ENCODE results near the gene SLC6A9. TPM values are rescaled to one million over a fixed set of nuclear protein-coding genes. Genes with fewer than 3 reads are reported as not detected.
A peak's percentile ranks its signal among the peaks of the same experiment; 100 is the strongest.

The SLC6A9 gene
- total RNA-seq, 2 donors from 2014 or later, result 21.7 to 26.1 TPM

GRCh38 chr1:43973981-43974442, 57.2 kb downstream of the SLC6A9 start:
- no peak for DNase-seq
- H3K9me3 ChIP-seq, result no peaks in the 10 kb centered on the region
- no peaks in the 10 kb centered on the region for H3K27me3 ChIP-seq
- intact Hi-C loops (cut with DNase I), result no loop called here
- H3K9ac ChIP-seq (ENCODE audit: low read depth in 2 of 2, low read length in 2 of 2), result peak overlapping the region; percentile 77 to 91
- peak overlapping the region; percentile 82 for H3K4me3 ChIP-seq
- no peak for TF ChIP-seq CTCF (IDR thresholded peaks at IDR 0.05)
- peaks cover 23% of the 10 kb centered on the region for H3K4me1 ChIP-seq
- H3K27ac ChIP-seq, result peak overlapping the region; percentile 78
- H3K36me3 ChIP-seq, result no peaks in the 10 kb centered on the region

GRCh38 chr1:43971336-43971980, 59.8 kb downstream of the SLC6A9 start:
- Histone ChIP-seq H3K4me1 (peaks cover 12% of the 10 kb centered on the region), H3K4me3 (no peak overlapping the region), H3K27ac (no peak overlapping the region), H3K27me3 (no peaks in the 10 kb centered on the region), H3K9me3 (no peaks in the 10 kb centered on the region), H3K36me3 (no peaks in the 10 kb centered on the region), H3K9ac (ENCODE audit: low read depth in 2 of 2, low read length in 2 of 2) (no peak overlapping the region)
- intact Hi-C loops (cut with DNase I), result no loop called here
- DNase-seq, result no peak
- no peak for TF ChIP-seq CTCF (IDR thresholded peaks at IDR 0.05)

- H3K9ac ChIP-seq (ENCODE audit: low read depth in 2 of 2, low read length in 2 of 2), result peak overlapping the region in 1 of 2 donors; percentile 91
- intact Hi-C loops (cut with DNase I), result no loop called here
- H3K27ac ChIP-seq, result no peak overlapping the region
- no peak overlapping the region for H3K4me3 ChIP-seq
- no peaks in the 10 kb centered on the region for H3K9me3 ChIP-seq
- no peaks in the 10 kb centered on the region for H3K27me3 ChIP-seq
- TF ChIP-seq CTCF (IDR thresholded peaks at IDR 0.05), result no peak
- no peaks in the 10 kb centered on the region for H3K36me3 ChIP-seq
- peaks cover 7% of the 10 kb centered on the region for H3K4me1 ChIP-seq
- DNase-seq, result no peak
Observed at GRCh38 chr1:43970911-43971310, 60.4 kb downstream of the SLC6A9 start.

- intact Hi-C loops (cut with DNase I), result no loop called here
- H3K27me3 ChIP-seq, result no peaks in the 10 kb centered on the region
- no peak for TF ChIP-seq CTCF (IDR thresholded peaks at IDR 0.05)
- H3K4me3 ChIP-seq, result peak overlapping the region; percentile 96
- H3K36me3 ChIP-seq, result no peaks in the 10 kb centered on the region
- peak overlapping the region; percentile 78 to 91 for H3K9ac ChIP-seq (ENCODE audit: low read depth in 2 of 2, low read length in 2 of 2)
- no peak overlapping the region for H3K27ac ChIP-seq
- DNase-seq, result no peak
- H3K9me3 ChIP-seq, result no peaks in the 10 kb centered on the region
- peaks cover 6% of the 10 kb centered on the region for H3K4me1 ChIP-seq
Observed at GRCh38 chr1:43970502-43970901, 60.8 kb downstream of the SLC6A9 start.

GRCh38 chr1:43969746-43970466, 61.4 kb downstream of the SLC6A9 start, which contains the start of gene DPH2:
Gene DPH2 (plus strand): TSS chr1:43970010. CDS start chr1:43970176, 166 bp downstream.
- Histone ChIP-seq H3K36me3 (no peaks in the 10 kb centered on the region), H3K9me3 (no peaks in the 10 kb centered on the region), H3K27me3 (no peaks in the 10 kb centered on the region), H3K4me3 (peak within 1 kb of the TSS; percentile 96), H3K9ac (ENCODE audit: low read depth in 2 of 2, low read length in 2 of 2) (peak within 1 kb of the TSS; percentile 78 to 91), H3K4me1 (peaks cover 6% of the 10 kb centered on the region), H3K27ac (no peak within 1 kb of the TSS)
- peak; percentile 97 for DNase-seq
- intact Hi-C loops (cut with DNase I), result no loop called here
- TF ChIP-seq CTCF (IDR thresholded peaks at IDR 0.05), result no peak
